Measurements from ENCODE around the gene DNAJC17. TPM values are rescaled to one million over a fixed set of nuclear protein-coding genes. Genes with fewer than 3 reads are reported as not detected.

The DNAJC17 gene
- total and polyA plus RNA-seq, 4 donors, result 10.0 to 32.5 (median 19.9) TPM

- 0% methylated on average over 2 of the region's 2 CpGs for WGBS
- Histone ChIP-seq H3K27me3 (ENCODE audit: control insufficient read depth in 4 of 4, insufficient read depth in 4 of 4, low read length in 3 of 4) (no peaks in the 10 kb centered on the region), H3K27ac (ENCODE audit: low read depth in 1 of 2, low read length in 2 of 2) (peak overlapping the region; percentile 90 to 97), H3K36me3 (ENCODE audit: control insufficient read depth in 4 of 4, insufficient read depth in 3 of 4, low read depth in 1 of 4, low read length in 3 of 4) (peaks cover 3 to 12% (median 7%) of the 10 kb centered on the region in 4 donors), H3K9me3 (ENCODE audit: control insufficient read depth in 4 of 4, low read length in 3 of 4) (no peaks in the 10 kb centered on the region), H3K9ac (ENCODE audit: low read depth in 1 of 2, low read length in 2 of 2) (peak overlapping the region; percentile 37 to 95), H3K4me1 (ENCODE audit: control insufficient read depth in 4 of 4, insufficient read depth in 4 of 4, low read length in 3 of 4) (peaks cover 10 to 60% (median 52%) of the 10 kb centered on the region in 4 donors), H3K4me3 (ENCODE audit: low read depth in 1 of 3, low read length in 3 of 3) (peak overlapping the region; percentile 70 to 100 (median 76))
- no peak for TF ChIP-seq RAD21 (IDR thresholded peaks at IDR 0.05)
- TF ChIP-seq, protein P1, sequence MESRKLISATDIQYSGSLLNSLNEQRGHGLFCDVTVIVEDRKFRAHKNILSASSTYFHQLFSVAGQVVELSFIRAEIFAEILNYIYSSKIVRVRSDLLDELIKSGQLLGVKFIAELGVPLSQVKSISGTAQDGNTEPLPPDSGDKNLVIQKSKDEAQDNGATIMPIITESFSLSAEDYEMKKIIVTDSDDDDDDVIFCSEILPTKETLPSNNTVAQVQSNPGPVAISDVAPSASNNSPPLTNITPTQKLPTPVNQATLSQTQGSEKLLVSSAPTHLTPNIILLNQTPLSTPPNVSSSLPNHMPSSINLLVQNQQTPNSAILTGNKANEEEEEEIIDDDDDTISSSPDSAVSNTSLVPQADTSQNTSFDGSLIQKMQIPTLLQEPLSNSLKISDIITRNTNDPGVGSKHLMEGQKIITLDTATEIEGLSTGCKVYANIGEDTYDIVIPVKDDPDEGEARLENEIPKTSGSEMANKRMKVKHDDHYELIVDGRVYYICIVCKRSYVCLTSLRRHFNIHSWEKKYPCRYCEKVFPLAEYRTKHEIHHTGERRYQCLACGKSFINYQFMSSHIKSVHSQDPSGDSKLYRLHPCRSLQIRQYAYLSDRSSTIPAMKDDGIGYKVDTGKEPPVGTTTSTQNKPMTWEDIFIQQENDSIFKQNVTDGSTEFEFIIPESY (IDR thresholded peaks at IDR 0.05), result no peak
- TF ChIP-seq HNF4A (conservative IDR thresholded peaks at IDR 0.05), result no peak
- TF ChIP-seq FOXA2 (IDR thresholded peaks at IDR 0.05), result no peak
- TF ChIP-seq GABPA (IDR thresholded peaks at IDR 0.05 in 1 of 2, conservative IDR thresholded peaks at IDR 0.05 in 1 of 2), result no peak
- TF ChIP-seq REST (IDR thresholded peaks at IDR 0.05), result no peak
- TF ChIP-seq JUND (IDR thresholded peaks at IDR 0.05), result no peak
- no peak for TF ChIP-seq TAF1 (conservative IDR thresholded peaks at IDR 0.05)
- TF ChIP-seq CTCF (IDR thresholded peaks at IDR 0.05; ENCODE audit: low read depth, low read length, missing input control), result no peak
- no peak for TF ChIP-seq HNF4G (IDR thresholded peaks at IDR 0.05)
- no peak for TF ChIP-seq ATF3 (IDR thresholded peaks at IDR 0.05)
- no peak for TF ChIP-seq RXRA (IDR thresholded peaks at IDR 0.05)
- TF ChIP-seq YY1 (IDR thresholded peaks at IDR 0.05), result no peak
- TF ChIP-seq EGR1 (IDR thresholded peaks at IDR 0.05; ENCODE audit: low read depth in 2 of 2), result no peak
- TF ChIP-seq SP1 (IDR thresholded peaks at IDR 0.05), result no peak
- TF ChIP-seq MAX (IDR thresholded peaks at IDR 0.05), result no peak
- no peak for TF ChIP-seq FOXA1 (IDR thresholded peaks at IDR 0.05)
- no peak for DNase-seq (ENCODE audit: low spot score)
These were observed 623 bp downstream of the DNAJC17 start for GRCh38 chr15:40806672-40807027.

Data from liver (tissue), 9 donors.